Thyroid gland (tissue), 4 donors: ENCODE measurements around the gene COL8A1. TPM values are rescaled to one million over a fixed set of nuclear protein-coding genes. Genes with fewer than 3 reads are reported as not detected.
A peak's percentile ranks its signal among the peaks of the same experiment; 100 is the strongest.

Experiments
- DNase-seq, 2 donors: peaks; one replicate each; pipeline ENCODE4 v3.0.0-alpha.2; 2019
- H3K27ac ChIP-seq, 3 donors: fragments of 200-600 bp; sonication (generic); 1 replicate in 2 of 3; 2 replicates in 1 of 3; pipeline ENCODE4 v1.5.1; 2016 to 2019; ENCODE audit warnings: mild to moderate bottlenecking in 1 of 3, moderate library complexity in 1 of 3
- H3K27me3 ChIP-seq: fragments of 200-600 bp; sonication (generic); one replicate; pipeline ENCODE4 v1.5.1; 2019
- H3K36me3 ChIP-seq, 2 donors: fragments of 200-600 bp; sonication (generic); one replicate each; pipeline ENCODE4 v1.5.1; 2016 to 2019
- H3K4me1 ChIP-seq, 2 donors: fragments of 200-600 bp; sonication (generic); one replicate each; pipeline ENCODE4 v1.5.1; 2017 to 2019
- H3K4me3 ChIP-seq, 3 donors: fragments of 200-600 bp; sonication (generic); replicated peaks in 1 of 3; 1 replicate in 2 of 3; 2 replicates in 1 of 3; pipeline ENCODE4 v1.5.1; 2016; ENCODE audit warnings: mild to moderate bottlenecking in 1 of 3
- H3K9me3 ChIP-seq: fragments of 200-600 bp; sonication (generic); one replicate; pipeline ENCODE4 v1.5.1; 2017
- POLR2A ChIP-seq, 2 donors: fragments of 450-650 bp; IDR thresholded peaks; one replicate each; pipeline ENCODE4 v1.6.1; 2017; ENCODE audit warnings: antibody characterized with exemption in 2 of 2, mild to moderate bottlenecking in 2 of 2, moderate library complexity in 1 of 2
- WGBS, 2 donors: methylation state at CpG; one replicate each; pipeline ENCODE4 v1.1.5; 2017; 5-methylcytosine and 5-hydroxymethylcytosine counted together
- intact Hi-C: fragments of 100-400 bp; cut with DNase I; formaldehyde crosslinking; loops from one replicate; pipeline ENCODE4 v1.15.1; 2023
- total RNA-seq, 4 donors: library from RNA; depleted of rRNA; stranded (reverse); fragments of >200 nt; gene quantifications; one replicate each; pipeline ENCODE4 v1.2.3, GENCODE V29; 2016
- TF ChIP-seq, protein P1 (sequence below), 6 experiments: fragments of 200-600 bp in 3 of 6; fragments of 450-650 bp in 3 of 6; sonication (generic) in 3 of 6; IDR thresholded peaks; one replicate each; pipeline ENCODE4 v1.5.1; 2016 to 2019; ENCODE audit warnings: antibody characterized with exemption in 6 of 6, mild to moderate bottlenecking in 2 of 6, inconsistent platforms in 1 of 6, moderate library complexity in 1 of 6

The COL8A1 gene
- total RNA-seq, 4 donors from 2014 or later, result 65.6 to 156 (median 95.6) TPM

- no peaks in the 10 kb centered on the region for H3K36me3 ChIP-seq
- intact Hi-C loops, result no loop called here
- no peak overlapping the region for H3K27ac ChIP-seq
- peaks cover 19 to 24% of the 10 kb centered on the region in 2 donors for H3K4me1 ChIP-seq
- no peak overlapping the region for H3K4me3 ChIP-seq
- 85% methylated on average over 7 of the region's 7 CpGs for WGBS, 2 donors
- TF ChIP-seq POLR2A (IDR thresholded peaks at IDR 0.05), result no peak
- TF ChIP-seq, protein P1, sequence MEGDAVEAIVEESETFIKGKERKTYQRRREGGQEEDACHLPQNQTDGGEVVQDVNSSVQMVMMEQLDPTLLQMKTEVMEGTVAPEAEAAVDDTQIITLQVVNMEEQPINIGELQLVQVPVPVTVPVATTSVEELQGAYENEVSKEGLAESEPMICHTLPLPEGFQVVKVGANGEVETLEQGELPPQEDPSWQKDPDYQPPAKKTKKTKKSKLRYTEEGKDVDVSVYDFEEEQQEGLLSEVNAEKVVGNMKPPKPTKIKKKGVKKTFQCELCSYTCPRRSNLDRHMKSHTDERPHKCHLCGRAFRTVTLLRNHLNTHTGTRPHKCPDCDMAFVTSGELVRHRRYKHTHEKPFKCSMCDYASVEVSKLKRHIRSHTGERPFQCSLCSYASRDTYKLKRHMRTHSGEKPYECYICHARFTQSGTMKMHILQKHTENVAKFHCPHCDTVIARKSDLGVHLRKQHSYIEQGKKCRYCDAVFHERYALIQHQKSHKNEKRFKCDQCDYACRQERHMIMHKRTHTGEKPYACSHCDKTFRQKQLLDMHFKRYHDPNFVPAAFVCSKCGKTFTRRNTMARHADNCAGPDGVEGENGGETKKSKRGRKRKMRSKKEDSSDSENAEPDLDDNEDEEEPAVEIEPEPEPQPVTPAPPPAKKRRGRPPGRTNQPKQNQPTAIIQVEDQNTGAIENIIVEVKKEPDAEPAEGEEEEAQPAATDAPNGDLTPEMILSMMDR (IDR thresholded peaks at IDR 0.05), result no peak
- H3K27me3 ChIP-seq, result no peaks in the 10 kb centered on the region
- H3K9me3 ChIP-seq, result no peaks in the 10 kb centered on the region
- no peak for DNase-seq
Measured at GRCh38 chr3:99633887-99634558, 4.4 kb upstream of the COL8A1 start.

- WGBS, 2 donors, result 96 to 98% methylated on average over 1 of the region's 1 CpG
- no peak overlapping the region for H3K4me3 ChIP-seq
- TF ChIP-seq, protein P1 (IDR thresholded peaks at IDR 0.05), result no peak
- no peak for TF ChIP-seq POLR2A (IDR thresholded peaks at IDR 0.05)
- peaks cover 19 to 24% of the 10 kb centered on the region in 2 donors for H3K4me1 ChIP-seq
- intact Hi-C loops, result no loop called here
- no peaks in the 10 kb centered on the region for H3K36me3 ChIP-seq
- DNase-seq, result no peak
- no peaks in the 10 kb centered on the region for H3K9me3 ChIP-seq
- no peaks in the 10 kb centered on the region for H3K27me3 ChIP-seq
- no peak overlapping the region for H3K27ac ChIP-seq
Measured at GRCh38 chr3:99634881-99635280, 3.5 kb upstream of the COL8A1 start.

DNA sequence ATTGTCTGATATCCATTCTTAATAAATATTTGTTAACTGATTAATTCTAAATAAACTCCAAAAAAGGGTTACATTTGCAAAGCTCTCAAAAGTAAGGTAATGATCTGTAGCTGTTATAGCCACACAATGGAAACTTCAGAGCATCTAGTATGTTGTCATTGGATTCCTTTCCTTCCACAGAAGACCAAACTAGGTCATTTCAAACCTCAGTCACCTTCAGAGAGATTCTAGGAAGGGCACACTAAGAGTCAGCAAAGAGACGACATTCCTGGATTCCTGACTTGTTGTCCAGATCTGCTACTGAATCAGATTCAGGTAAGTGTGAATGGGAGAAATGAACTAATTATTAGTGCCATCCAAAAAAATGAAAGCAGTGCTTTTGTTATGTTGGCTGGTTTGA, 3.0 kb upstream of the COL8A1 start:
- no peaks in the 10 kb centered on the region for H3K9me3 ChIP-seq
- H3K4me3 ChIP-seq, result no peak overlapping the region
- DNase-seq, result no peak
- intact Hi-C loops, result no loop called here
- peaks cover 19 to 23% of the 10 kb centered on the region in 2 donors for H3K4me1 ChIP-seq
- H3K36me3 ChIP-seq, result no peaks in the 10 kb centered on the region
- TF ChIP-seq, protein P1 (IDR thresholded peaks at IDR 0.05), result no peak
- no peak for TF ChIP-seq POLR2A (IDR thresholded peaks at IDR 0.05)
- H3K27ac ChIP-seq, result no peak overlapping the region
- no peaks in the 10 kb centered on the region for H3K27me3 ChIP-seq
- WGBS, 2 donors, result 79 to 91% methylated on average over 1 of the region's 1 CpG

- intact Hi-C loops, result no loop called here
- H3K27ac ChIP-seq, result peak overlapping the region in 2 of 3 donors; percentile 47 to 79
- DNase-seq, result peak; percentile 14 to 20
- WGBS, 2 donors, result 10 to 17% methylated on average over 6 of the region's 6 CpGs
- H3K27me3 ChIP-seq, result no peaks in the 10 kb centered on the region
- no peaks in the 10 kb centered on the region for H3K9me3 ChIP-seq
- no peaks in the 10 kb centered on the region for H3K36me3 ChIP-seq
- H3K4me3 ChIP-seq, result peak overlapping the region in 2 of 3 donors; percentile 55 to 66
- no peak for TF ChIP-seq POLR2A (IDR thresholded peaks at IDR 0.05)
- TF ChIP-seq, protein P1 (IDR thresholded peaks at IDR 0.05), result peak in 1 of 6 experiments; percentile 5
- peaks cover 9 to 27% of the 10 kb centered on the region in 2 donors for H3K4me1 ChIP-seq
Measured at GRCh38 chr3:99637016-99637367, 1.4 kb upstream of the COL8A1 start.

DNA sequence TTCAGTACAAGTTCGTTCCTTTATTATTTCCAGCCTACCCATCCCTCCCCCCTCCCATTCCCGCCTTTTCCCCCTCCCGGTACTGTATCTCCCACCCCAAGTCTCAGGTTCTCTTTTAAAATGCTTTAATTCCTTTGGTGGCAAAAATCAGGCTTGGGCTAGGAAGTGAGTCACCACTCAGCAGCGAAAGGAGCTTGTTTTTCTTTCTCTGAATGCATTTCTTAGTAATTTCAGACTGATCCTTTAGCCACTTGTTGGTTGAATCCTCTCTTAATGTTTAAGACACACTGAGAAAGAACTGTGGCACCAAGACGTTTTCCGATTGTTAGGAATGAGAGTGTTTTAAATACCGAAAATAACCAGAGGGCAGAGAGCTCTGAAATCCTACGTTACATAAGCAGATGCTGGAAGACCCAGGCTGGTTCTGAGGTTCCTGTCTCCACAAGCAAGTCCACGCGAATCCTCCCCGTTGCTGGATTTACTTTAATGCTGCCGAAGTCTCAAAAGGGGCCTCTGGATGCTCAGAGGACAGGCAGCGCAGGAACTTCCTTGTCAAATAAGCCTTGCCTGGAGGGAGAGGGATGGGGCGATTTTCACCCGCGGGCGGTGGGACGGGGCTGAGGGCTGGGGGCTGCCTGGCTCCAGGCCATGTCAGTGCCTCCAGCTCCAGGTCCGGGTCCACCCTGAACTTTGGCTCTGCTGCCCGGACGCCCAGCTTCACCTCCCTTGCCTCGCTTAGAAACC, 854 bp upstream of the COL8A1 start:
- 0% methylated on average over 20 to 21 of the region's 22 CpGs for WGBS, 2 donors
- no peaks in the 10 kb centered on the region for H3K27me3 ChIP-seq
- no peaks in the 10 kb centered on the region for H3K9me3 ChIP-seq
- H3K27ac ChIP-seq, result peak overlapping the region; percentile 47 to 85 (median 79)
- TF ChIP-seq POLR2A (IDR thresholded peaks at IDR 0.05), result peak in 1 of 2 donors; percentile 51
- TF ChIP-seq, protein P1 (IDR thresholded peaks at IDR 0.05), result peak in 1 of 6 experiments; percentile 14
- DNase-seq, result peak; percentile 38 to 39
- intact Hi-C loops, result no loop called here
- peaks cover 9 to 27% of the 10 kb centered on the region in 2 donors for H3K4me1 ChIP-seq
- peak overlapping the region; percentile 55 to 66 (median 57) for H3K4me3 ChIP-seq
- no peaks in the 10 kb centered on the region for H3K36me3 ChIP-seq
